K562 (cell line): Measurements from ENCODE around the gene SLC35G6. TPM values are rescaled to one million over a fixed set of nuclear protein-coding genes. Genes with fewer than 3 reads are reported as not detected.

Experiments used
- ASH1L ChIP-seq: fragments of 450-650 bp; IDR thresholded peaks from 2 replicates; pipeline ENCODE4 v1.6.1; 2018; ENCODE audit warnings: borderline replicate concordance, mild to moderate bottlenecking, low read depth; ENCODE audit not compliant: partially characterized antibody
- ATF2 ChIP-seq: sonication (generic); formaldehyde crosslinking; IDR thresholded peaks from 2 replicates; pipeline ENCODE4 v1.8.1; 2022; ENCODE audit warnings: missing genetic modification reagents
- CHAMP1 ChIP-seq: fragments of 450-650 bp; IDR thresholded peaks from 2 replicates; pipeline ENCODE4 v1.6.1; 2016; ENCODE audit warnings: mild to moderate bottlenecking
- CTCF ChIP-seq, 3 experiments: IDR thresholded peaks in 2 of 3; conservative IDR thresholded peaks in 1 of 3; 2 replicates each; pipeline ENCODE4 v1.5.1; 2011 to 2012; ENCODE audit warnings: low read length in 3 of 3, mild to moderate bottlenecking in 3 of 3, control low read depth in 2 of 3, improper control_type of control experiment in 1 of 3, inconsistent platforms in 1 of 3, low read depth in 1 of 3, mixed read lengths in 1 of 3, moderate library complexity in 1 of 3; ENCODE audit not compliant: insufficient read depth in 2 of 3
- EP400 ChIP-seq: fragments of 450-650 bp; IDR thresholded peaks from 2 replicates; pipeline ENCODE4 v1.6.1; 2017; ENCODE audit warnings: antibody characterized with exemption, mild to moderate bottlenecking, moderate library complexity
- KAT2B ChIP-seq: IDR thresholded peaks from one replicate; pipeline ENCODE4 v1.6.1; 2012; ENCODE audit warnings: low read depth, mild to moderate bottlenecking, control low read depth, inconsistent platforms, low read length, moderate library complexity
- KLF1 ChIP-seq: fragments of 450-650 bp; IDR thresholded peaks from 2 replicates; pipeline ENCODE4 v1.6.1; 2016; ENCODE audit warnings: missing genetic modification characterization, missing compliant biosample characterization
- LARP7 ChIP-seq: fragments of 450-650 bp; IDR thresholded peaks from 2 replicates; pipeline ENCODE4 v1.6.1; 2016
- MCM2 ChIP-seq: fragments of 450-650 bp; IDR thresholded peaks from 2 replicates; pipeline ENCODE4 v1.6.1; 2017; ENCODE audit warnings: low read depth, mild to moderate bottlenecking
- MXI1 ChIP-seq: IDR thresholded peaks from 2 replicates; pipeline ENCODE4 v1.6.1; 2011; ENCODE audit warnings: low read depth, mild to moderate bottlenecking, improper control_type of control experiment, low read length
- RBM14 ChIP-seq: fragments of 200-400 bp; formaldehyde crosslinking; IDR thresholded peaks from 2 replicates; pipeline ENCODE4 v1.6.1; 2018; ENCODE audit warnings: low read depth, mild to moderate bottlenecking, low read length, moderate library complexity, borderline replicate concordance; ENCODE audit not compliant: insufficient read depth
- SMAD4 ChIP-seq: fragments of 250-450 bp; sonication (Bioruptor Pico); conservative IDR thresholded peaks from 2 replicates; pipeline ENCODE4 v1.8.0; 2021; ENCODE audit warnings: inconsistent platforms, mild to moderate bottlenecking, moderate library complexity
- THRAP3 ChIP-seq: fragments of 450-650 bp; IDR thresholded peaks from 2 replicates; pipeline ENCODE4 v1.6.1; 2016; ENCODE audit warnings: mild to moderate bottlenecking, inconsistent platforms, borderline replicate concordance
- UBTF ChIP-seq, 2 experiments: IDR thresholded peaks; 2 replicates each; pipeline ENCODE4 v1.6.1; 2012; ENCODE audit warnings: improper control_type of control experiment in 2 of 2, low read depth in 2 of 2, low read length in 2 of 2, borderline replicate concordance in 1 of 2
- ZBTB1 ChIP-seq: sonication (generic); formaldehyde crosslinking; IDR thresholded peaks from 2 replicates; pipeline ENCODE4 v1.8.1; 2023; ENCODE audit warnings: missing genetic modification reagents, low read depth, mild to moderate bottlenecking, borderline replicate concordance
- ZBTB8A ChIP-seq: fragments of 450-650 bp; IDR thresholded peaks from 2 replicates; pipeline ENCODE4 v1.6.1; 2018; ENCODE audit warnings: mild to moderate bottlenecking, moderate library complexity; ENCODE audit not compliant: partially characterized antibody
- ZNF3 ChIP-seq: fragments of 250-450 bp; sonication (Bioruptor Pico); IDR thresholded peaks from 2 replicates; pipeline ENCODE4 v1.5.0; 2021; ENCODE audit warnings: mild to moderate bottlenecking, moderate library complexity
- ZNF551 ChIP-seq: fragments of 250-450 bp; sonication (Bioruptor Pico); IDR thresholded peaks from 2 replicates; pipeline ENCODE4 v1.5.0; 2021; ENCODE audit warnings: mild to moderate bottlenecking, moderate library complexity
- ZNF717 ChIP-seq: fragments of 250-450 bp; sonication (Bioruptor Pico); IDR thresholded peaks from 2 replicates; pipeline ENCODE4 v1.5.0; 2021
- ZNF75A ChIP-seq: fragments of 450-650 bp; formaldehyde crosslinking; IDR thresholded peaks from 2 replicates; pipeline ENCODE4 v1.4.0; 2020; ENCODE audit warnings: mild to moderate bottlenecking
- polyA plus RNA-seq, 8 experiments: library from polyadenylated mRNA; depleted of rRNA in 4 of 8; stranded (reverse) in 5 of 8; unstranded in 3 of 8; fragments of >200 nt; fragmentation: Nextera tagmentation in 2 of 8; fragmentation: Illumina TruSeq in 1 of 8; extraction: Ambion mirVana in 2 of 8; extraction: Trizol in 1 of 8; gene quantifications; 2 replicates each; pipeline versions ENCODE4 v1.2.1 to v1.2.3, GENCODE V29; 2011 to 2014; ENCODE audit warnings: inconsistent platforms in 1 of 8, missing spikeins in 1 of 8
- total RNA-seq, 7 experiments: library from RNA; depleted of rRNA in 6 of 7; stranded (reverse); fragments of >200 nt in 6 of 7; fragmentation: Illumina TruSeq in 2 of 7; extraction: Trizol in 2 of 7; gene quantifications; 2 replicates each; pipeline versions ENCODE4 v1.2.1 to v1.2.3, GENCODE V29; 2011 to 2021; ENCODE audit warnings: low replicate concordance in 1 of 7

SLC35G6 gene
- total and polyA plus RNA-seq, 9 of the 15 experiments (the other 6 are each of a cell fraction or from before 2014, with no cell fraction given) = not detected

GRCh38 chr17:7435676-7436555 lies 45.3 kb upstream of the SLC35G6 start (continued):
- peak; percentile 83 for TF ChIP-seq EP400
- TF ChIP-seq KLF1 (tag) = no peak
- TF ChIP-seq ZNF3 (CRISPR knock-in tag) = no peak
- peak in 1 of 3 experiments; percentile 25; a peak in 3 of 6 replicates for TF ChIP-seq CTCF (IDR thresholded peaks at IDR 0.05 in 2 of 3, conservative IDR thresholded peaks at IDR 0.05 in 1 of 3; ENCODE audit: insufficient read depth in 2 of 3, low read depth in 1 of 3, low read length in 3 of 3)
- no peak for TF ChIP-seq ZNF75A
- no peak for TF ChIP-seq ZNF551 (CRISPR knock-in tag)
- no peak for TF ChIP-seq THRAP3
- 0 out of 2 replicates have a peak, but pooled peaks have one; percentile 28 for TF ChIP-seq SMAD4
- TF ChIP-seq UBTF (IDR thresholded peaks at IDR 0.05; ENCODE audit: borderline replicate concordance in 1 of 2, low read depth in 2 of 2, low read length in 2 of 2) = 0 out of 4 replicates have a peak, but pooled peaks of 1 of the 2 experiments have one; percentile 68
- no peak for TF ChIP-seq MXI1
- TF ChIP-seq ZBTB8A = no peak
- TF ChIP-seq KAT2B = no peak
- TF ChIP-seq ASH1L = no peak
- TF ChIP-seq ATF2 (CRISPR knock-in tag) = no peak
- no peak for TF ChIP-seq ZNF717 (CRISPR knock-in tag)
- TF ChIP-seq RBM14 = no peak
- TF ChIP-seq MCM2 = no peak
- peak; percentile 35; the same call in 1 of the 2 replicates for TF ChIP-seq ZBTB1 (CRISPR knock-in tag)
- no peak for TF ChIP-seq CHAMP1
- TF ChIP-seq LARP7 = no peak
